Fibroblast of mammary gland (primary cell): ENCODE data around the gene GJC3.
"Not testable (repeated sequence)": the region's sequence is repeated elsewhere in the genome, so short reads cannot be mapped to it uniquely, and the experiment has no call there.

ENCODE experiments used
- DNase-seq: peaks from one replicate; pipeline ENCODE4 v3.0.0-alpha.2; 2010; ENCODE audit warnings: low read depth
- H3K4me3 ChIP-seq: 2 replicates; pipeline ENCODE4 v1.5.1; 2011; ENCODE audit warnings: low read depth, mild to moderate bottlenecking, low read length, moderate library complexity; ENCODE audit not compliant: control insufficient read depth
- CTCF ChIP-seq: conservative IDR thresholded peaks from 2 replicates; pipeline ENCODE4 v1.5.1; 2011; ENCODE audit warnings: low read depth, low read length, inconsistent platforms; ENCODE audit not compliant: control insufficient read depth, insufficient read depth

The GJC3 gene

GRCh38 chr7:99969298-99969697 is 39.9 kb upstream of the GJC3 start:
- DNase-seq, result no peak

GRCh38 chr7:99958564-99959227 is 29.3 kb upstream of the GJC3 start:
- no peak overlapping the region for H3K4me3 ChIP-seq
- TF ChIP-seq CTCF, result no peak
- DNase-seq, result no peak

More at GRCh38 chr7:99969298-99969697, 39.9 kb upstream of the GJC3 start:
- no peak overlapping the region for H3K4me3 ChIP-seq
- TF ChIP-seq CTCF, result no peak

GRCh38 chr7:99955247-99955646 is 25.8 kb upstream of the GJC3 start:
- DNase-seq, result no peak
- TF ChIP-seq CTCF, result no peak
- H3K4me3 ChIP-seq, result no peak overlapping the region

GRCh38 chr7:99954643-99955042 is 25.2 kb upstream of the GJC3 start:
- DNase-seq, H3K4me3 ChIP-seq: not testable (repeated sequence)

GRCh38 chr7:99953649-99954048 is 24.2 kb upstream of the GJC3 start:
- DNase-seq, result peak; percentile 62
- no peak for TF ChIP-seq CTCF
- no peak overlapping the region for H3K4me3 ChIP-seq

GRCh38 chr7:99952649-99953048 is 23.2 kb upstream of the GJC3 start:
- not testable (repeated sequence) for DNase-seq, H3K4me3 ChIP-seq

GRCh38 chr7:99950819-99951218 is 21.4 kb upstream of the GJC3 start:
- not testable (repeated sequence) for H3K4me3 ChIP-seq, DNase-seq

GRCh38 chr7:99949645-99950228 is 20.3 kb upstream of the GJC3 start:
- no peak overlapping the region for H3K4me3 ChIP-seq
- peak; percentile 47 for TF ChIP-seq CTCF
- peak; percentile 28 for DNase-seq
